Measurements from ENCODE around the gene FYB1. TPM values are rescaled to one million over a fixed set of nuclear protein-coding genes. Genes with fewer than 3 reads are reported as not detected.

The FYB1 gene, protein sequence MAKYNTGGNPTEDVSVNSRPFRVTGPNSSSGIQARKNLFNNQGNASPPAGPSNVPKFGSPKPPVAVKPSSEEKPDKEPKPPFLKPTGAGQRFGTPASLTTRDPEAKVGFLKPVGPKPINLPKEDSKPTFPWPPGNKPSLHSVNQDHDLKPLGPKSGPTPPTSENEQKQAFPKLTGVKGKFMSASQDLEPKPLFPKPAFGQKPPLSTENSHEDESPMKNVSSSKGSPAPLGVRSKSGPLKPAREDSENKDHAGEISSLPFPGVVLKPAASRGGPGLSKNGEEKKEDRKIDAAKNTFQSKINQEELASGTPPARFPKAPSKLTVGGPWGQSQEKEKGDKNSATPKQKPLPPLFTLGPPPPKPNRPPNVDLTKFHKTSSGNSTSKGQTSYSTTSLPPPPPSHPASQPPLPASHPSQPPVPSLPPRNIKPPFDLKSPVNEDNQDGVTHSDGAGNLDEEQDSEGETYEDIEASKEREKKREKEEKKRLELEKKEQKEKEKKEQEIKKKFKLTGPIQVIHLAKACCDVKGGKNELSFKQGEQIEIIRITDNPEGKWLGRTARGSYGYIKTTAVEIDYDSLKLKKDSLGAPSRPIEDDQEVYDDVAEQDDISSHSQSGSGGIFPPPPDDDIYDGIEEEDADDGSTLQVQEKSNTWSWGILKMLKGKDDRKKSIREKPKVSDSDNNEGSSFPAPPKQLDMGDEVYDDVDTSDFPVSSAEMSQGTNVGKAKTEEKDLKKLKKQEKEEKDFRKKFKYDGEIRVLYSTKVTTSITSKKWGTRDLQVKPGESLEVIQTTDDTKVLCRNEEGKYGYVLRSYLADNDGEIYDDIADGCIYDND
- total RNA-seq (71.8 TPM), polyA plus RNA-seq (52.9 TPM)
- long read RNA-seq, donor 1, partial matches to known transcripts, result 5 of 10 reads
- long read RNA-seq, donor 1, other reads (novel, unspliced or antisense), result 0 of 10 reads
- long read RNA-seq, donor 2, result 0 reads
- long read RNA-seq, donor 3, transcript FYB1-215 (7 exons, 869 nt), result major isoform, 22 of 118 reads
- long read RNA-seq, donor 3, partial matches to known transcripts, result 90 of 118 reads
- long read RNA-seq, donor 3, other reads (novel, unspliced or antisense), result 0 of 118 reads
- long read RNA-seq, donor 4, transcript FYB1-210 (17 exons, 2,578 nt), result minor isoform, 6 of 96 reads
- long read RNA-seq, donor 4, transcript FYB1-215 (7 exons, 869 nt), result major isoform, 9 of 96 reads
- long read RNA-seq, donor 4, partial matches to known transcripts, result 79 of 96 reads
- long read RNA-seq, donor 4, other reads (novel, unspliced or antisense), result 0 of 96 reads
- long read RNA-seq, donor 5, transcript FYB1-215 (7 exons, 869 nt), result major isoform, 20 of 167 reads
- long read RNA-seq, donor 5, partial matches to known transcripts, result 141 of 167 reads
- long read RNA-seq, donor 5, other reads (novel, unspliced or antisense), result 0 of 167 reads
- long read RNA-seq, donor 6, transcript FYB1-210 (17 exons, 2,578 nt), result minor isoform, 6 of 52 reads
- long read RNA-seq, donor 6, transcript FYB1-215 (7 exons, 869 nt), result major isoform, 26 of 52 reads
- long read RNA-seq, donor 6, partial matches to known transcripts, result 17 of 52 reads
- long read RNA-seq, donor 6, other reads (novel, unspliced or antisense), result 0 of 52 reads
- long read RNA-seq, donor 7, transcript FYB1-215 (7 exons, 869 nt), result minor isoform, 9 of 175 reads
- long read RNA-seq, donor 7, transcript FYB1-210 (17 exons, 2,578 nt), result major isoform, 15 of 175 reads
- long read RNA-seq, donor 7, partial matches to known transcripts, result 149 of 175 reads
- long read RNA-seq, donor 7, other reads (novel, unspliced or antisense), result 0 of 175 reads
- long read RNA-seq, donor 8, partial matches to known transcripts, result 46 of 51 reads
- long read RNA-seq, donor 8, other reads (novel, unspliced or antisense), result 0 of 51 reads
- long read RNA-seq, donor 9, transcript FYB1-215 (7 exons, 869 nt), result major isoform, 6 of 80 reads
- long read RNA-seq, donor 9, partial matches to known transcripts, result 70 of 80 reads
- long read RNA-seq, donor 9, other reads (novel, unspliced or antisense), result 0 of 80 reads
- long read RNA-seq, donor 10, partial matches to known transcripts, result 118 of 123 reads
- long read RNA-seq, donor 10, other reads (novel, unspliced or antisense), result 0 of 123 reads

DNA sequence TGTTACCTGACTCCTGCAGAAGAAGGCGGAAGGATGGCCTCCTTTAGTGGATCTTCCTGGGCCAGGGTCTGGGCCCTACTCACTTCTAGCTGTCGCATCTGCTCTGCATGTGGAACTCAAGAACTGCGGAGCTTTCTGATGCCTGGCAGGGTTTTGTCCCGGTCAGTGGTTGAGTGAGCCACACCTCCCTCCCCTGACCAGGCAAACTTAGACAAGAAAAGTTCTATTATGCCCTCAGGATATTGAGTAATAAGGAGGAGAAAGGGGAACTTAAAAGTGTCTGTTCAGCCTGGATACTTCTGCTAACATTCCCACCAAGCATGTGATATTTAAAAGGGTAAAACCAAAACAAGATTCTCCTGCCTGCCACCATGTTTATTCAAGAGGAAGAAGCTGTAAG, at the start of gene FYB1:
TSS of gene FYB1 (minus strand) at position 127 of the 400 bp plus-strand sequence. CDS start 16,603 bp downstream, outside the sequence.
- H3K27me3 ChIP-seq (ENCODE audit: control insufficient read depth in 2 of 2, insufficient read depth in 1 of 2, low read length in 1 of 2), result no peaks in the 10 kb centered on the region
- H3K36me3 ChIP-seq (ENCODE audit: control insufficient read depth in 2 of 2, insufficient read depth in 2 of 2, low read length in 1 of 2), result no peaks in the 10 kb centered on the region
- WGBS, result 85% methylated on average over 4 of the region's 4 CpGs
- DNase-seq (ENCODE audit: low read depth in 6 of 9, low spot score in 9 of 9), result peak in 1 of 9 donors; percentile 21
- peaks cover 18 to 52% of the 10 kb centered on the region in 2 donors for H3K4me1 ChIP-seq (ENCODE audit: control insufficient read depth in 2 of 2, insufficient read depth in 2 of 2, low read length in 2 of 2)
- peak within 1 kb of the TSS; percentile 0 to 61 for H3K27ac ChIP-seq (ENCODE audit: low read depth in 1 of 2, low read length in 1 of 2)
- H3K4me3 ChIP-seq (ENCODE audit: low read length in 2 of 2), result no peak within 1 kb of the TSS
- H3K9me3 ChIP-seq (ENCODE audit: control insufficient read depth in 2 of 2, insufficient read depth in 1 of 2, low read length in 1 of 2), result no peaks in the 10 kb centered on the region

DNA sequence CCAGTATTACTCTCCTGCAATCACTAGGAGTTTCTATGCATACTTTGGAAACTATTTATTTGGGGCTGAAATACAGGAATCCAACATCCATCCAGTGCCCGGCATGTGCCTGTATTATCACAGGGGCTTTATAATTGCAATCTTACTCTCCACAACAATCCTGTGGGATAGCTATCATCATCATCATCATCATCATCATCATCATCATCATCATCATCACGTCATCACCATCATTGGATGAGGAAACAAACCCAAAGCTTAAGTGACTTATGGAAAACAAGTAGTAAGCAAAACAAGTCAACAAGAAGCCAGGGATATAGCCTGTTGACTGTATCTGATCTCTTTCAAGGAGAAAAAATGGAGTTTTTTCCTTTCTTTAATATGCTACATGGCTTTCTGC, 47.8 kb upstream of the FYB1 start:
- Histone ChIP-seq H3K27me3 (ENCODE audit: control insufficient read depth in 2 of 2, insufficient read depth in 1 of 2, low read length in 1 of 2) (no peaks in the 10 kb centered on the region), H3K27ac (ENCODE audit: low read depth in 1 of 2, low read length in 1 of 2) (no peak overlapping the region), H3K4me1 (ENCODE audit: control insufficient read depth in 2 of 2, insufficient read depth in 2 of 2, low read length in 2 of 2) (peaks cover 5 to 7% of the 10 kb centered on the region in 2 donors), H3K9me3 (ENCODE audit: control insufficient read depth in 2 of 2, insufficient read depth in 1 of 2, low read length in 1 of 2) (no peaks in the 10 kb centered on the region), H3K36me3 (ENCODE audit: control insufficient read depth in 2 of 2, insufficient read depth in 2 of 2, low read length in 1 of 2) (no peaks in the 10 kb centered on the region), H3K4me3 (ENCODE audit: low read length in 2 of 2) (no peak overlapping the region)
- WGBS, result 95% methylated on average over 2 of the region's 2 CpGs
- DNase-seq (ENCODE audit: low read depth in 6 of 9, low spot score in 9 of 9), result no peak

DNA sequence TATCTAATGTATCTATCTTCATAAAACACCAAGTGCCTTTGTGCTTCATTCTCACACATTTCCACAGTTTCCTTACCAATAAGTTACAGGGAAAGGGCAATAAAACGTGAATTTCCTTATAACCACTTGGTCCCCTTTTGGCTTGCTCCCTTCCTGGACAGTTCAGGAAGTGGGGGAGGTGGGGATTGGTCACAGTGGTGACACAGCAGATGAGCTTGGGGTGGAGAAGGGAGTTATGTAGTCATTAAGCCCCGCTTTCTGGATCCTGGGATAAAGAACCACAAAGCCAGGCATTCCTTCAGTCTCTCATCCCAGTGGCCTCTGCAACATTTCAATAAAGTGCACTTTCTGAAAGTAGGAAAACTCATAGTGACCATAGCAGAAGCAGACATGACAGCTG, 47.1 kb upstream of the FYB1 start:
- Histone ChIP-seq H3K27me3 (ENCODE audit: control insufficient read depth in 2 of 2, insufficient read depth in 1 of 2, low read length in 1 of 2) (no peaks in the 10 kb centered on the region), H3K4me1 (ENCODE audit: control insufficient read depth in 2 of 2, insufficient read depth in 2 of 2, low read length in 2 of 2) (peaks cover 0 to under 1% of the 10 kb centered on the region in 2 donors), H3K4me3 (ENCODE audit: low read length in 2 of 2) (no peak overlapping the region), H3K36me3 (ENCODE audit: control insufficient read depth in 2 of 2, insufficient read depth in 2 of 2, low read length in 1 of 2) (no peaks in the 10 kb centered on the region), H3K9me3 (ENCODE audit: control insufficient read depth in 2 of 2, insufficient read depth in 1 of 2, low read length in 1 of 2) (no peaks in the 10 kb centered on the region), H3K27ac (ENCODE audit: low read depth in 1 of 2, low read length in 1 of 2) (no peak overlapping the region)
- 0% methylated on average over 2 of the region's 2 CpGs for WGBS
- no peak for DNase-seq (ENCODE audit: low read depth in 6 of 9, low spot score in 9 of 9)

DNA sequence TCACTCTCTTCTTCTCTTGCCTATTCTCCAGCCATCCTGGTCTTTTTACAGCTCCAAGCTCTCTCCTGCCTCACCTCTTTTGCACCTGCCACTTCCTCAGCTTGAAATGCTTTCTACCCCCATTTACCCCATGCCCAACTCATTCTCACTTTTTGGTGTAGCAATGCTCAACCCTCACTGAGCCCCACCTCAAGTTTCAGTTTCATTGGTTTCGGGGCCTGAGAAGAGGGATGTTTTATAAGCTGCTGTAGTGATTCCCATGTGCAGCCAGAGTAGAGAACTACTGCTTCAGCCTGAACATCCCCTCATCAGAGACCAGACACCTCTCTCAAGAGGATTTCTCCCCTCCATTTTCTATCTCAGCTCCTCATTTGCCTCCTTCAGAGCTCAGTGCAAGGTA, 45.2 kb upstream of the FYB1 start:
- Histone ChIP-seq H3K9me3 (ENCODE audit: control insufficient read depth in 2 of 2, insufficient read depth in 1 of 2, low read length in 1 of 2) (no peaks in the 10 kb centered on the region), H3K36me3 (ENCODE audit: control insufficient read depth in 2 of 2, insufficient read depth in 2 of 2, low read length in 1 of 2) (no peaks in the 10 kb centered on the region), H3K27me3 (ENCODE audit: control insufficient read depth in 2 of 2, insufficient read depth in 1 of 2, low read length in 1 of 2) (no peaks in the 10 kb centered on the region), H3K4me1 (ENCODE audit: control insufficient read depth in 2 of 2, insufficient read depth in 2 of 2, low read length in 2 of 2) (no peaks in the 10 kb centered on the region), H3K4me3 (ENCODE audit: low read length in 2 of 2) (no peak overlapping the region), H3K27ac (ENCODE audit: low read depth in 1 of 2, low read length in 1 of 2) (no peak overlapping the region)
- 98% methylated on average over 1 of the region's 1 CpG for WGBS
- no peak for DNase-seq (ENCODE audit: low read depth in 6 of 9, low spot score in 9 of 9)

DNA sequence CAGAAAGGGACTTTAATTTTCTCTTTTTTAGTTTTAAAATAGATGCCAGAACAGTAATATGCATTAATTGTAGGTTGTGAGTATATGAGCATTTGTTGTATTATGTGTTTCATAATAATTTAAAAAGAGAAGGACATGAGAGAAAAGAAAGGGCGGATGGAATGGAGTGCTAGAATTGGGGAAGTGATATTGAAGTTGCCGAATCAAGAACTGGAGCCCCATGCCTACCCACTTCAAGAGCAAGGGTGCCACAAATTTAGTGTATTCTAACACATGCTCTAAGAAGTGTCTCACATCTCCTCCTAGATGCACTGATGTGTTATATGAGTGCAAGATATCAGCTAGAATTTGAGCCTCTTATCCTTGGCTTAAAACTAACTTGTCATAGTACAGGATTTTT, 43.6 kb upstream of the FYB1 start:
- Histone ChIP-seq H3K36me3 (ENCODE audit: control insufficient read depth in 2 of 2, insufficient read depth in 2 of 2, low read length in 1 of 2) (no peaks in the 10 kb centered on the region), H3K4me3 (ENCODE audit: low read length in 2 of 2) (no peak overlapping the region), H3K9me3 (ENCODE audit: control insufficient read depth in 2 of 2, insufficient read depth in 1 of 2, low read length in 1 of 2) (no peaks in the 10 kb centered on the region), H3K4me1 (ENCODE audit: control insufficient read depth in 2 of 2, insufficient read depth in 2 of 2, low read length in 2 of 2) (no peaks in the 10 kb centered on the region), H3K27me3 (ENCODE audit: control insufficient read depth in 2 of 2, insufficient read depth in 1 of 2, low read length in 1 of 2) (no peaks in the 10 kb centered on the region), H3K27ac (ENCODE audit: low read depth in 1 of 2, low read length in 1 of 2) (no peak overlapping the region)
- WGBS, result 97% methylated on average over 2 of the region's 2 CpGs
- no peak for DNase-seq (ENCODE audit: low read depth in 6 of 9, low spot score in 9 of 9)

DNA sequence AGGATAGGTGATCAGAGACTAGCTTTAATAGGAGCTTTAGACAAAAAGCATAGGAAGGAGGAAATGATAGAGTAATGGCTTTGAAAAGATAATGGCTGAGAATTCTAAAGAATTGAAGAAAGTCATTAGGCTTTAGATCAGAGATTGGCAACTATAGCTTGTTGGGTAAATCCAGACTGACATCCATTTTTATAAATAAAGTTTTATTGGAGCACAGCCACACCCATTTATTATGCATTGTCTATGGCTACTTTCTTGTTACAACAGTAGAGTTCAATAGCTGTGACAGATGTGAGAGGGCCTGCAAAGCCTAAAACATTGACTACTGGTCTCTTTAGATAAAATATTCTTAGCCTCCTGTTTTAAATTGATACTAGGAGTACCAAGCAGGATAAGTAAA, 40.7 kb upstream of the FYB1 start:
- H3K4me1 ChIP-seq (ENCODE audit: control insufficient read depth in 2 of 2, insufficient read depth in 2 of 2, low read length in 2 of 2), result no peaks in the 10 kb centered on the region
- H3K27me3 ChIP-seq (ENCODE audit: control insufficient read depth in 2 of 2, insufficient read depth in 1 of 2, low read length in 1 of 2), result no peaks in the 10 kb centered on the region
- no peaks in the 10 kb centered on the region for H3K9me3 ChIP-seq (ENCODE audit: control insufficient read depth in 2 of 2, insufficient read depth in 1 of 2, low read length in 1 of 2)
- H3K4me3 ChIP-seq (ENCODE audit: low read length in 2 of 2), result no peak overlapping the region
- H3K27ac ChIP-seq (ENCODE audit: low read depth in 1 of 2, low read length in 1 of 2), result no peak overlapping the region
- no peak for DNase-seq (ENCODE audit: low read depth in 6 of 9, low spot score in 9 of 9)
- no peaks in the 10 kb centered on the region for H3K36me3 ChIP-seq (ENCODE audit: control insufficient read depth in 2 of 2, insufficient read depth in 2 of 2, low read length in 1 of 2)

DNA sequence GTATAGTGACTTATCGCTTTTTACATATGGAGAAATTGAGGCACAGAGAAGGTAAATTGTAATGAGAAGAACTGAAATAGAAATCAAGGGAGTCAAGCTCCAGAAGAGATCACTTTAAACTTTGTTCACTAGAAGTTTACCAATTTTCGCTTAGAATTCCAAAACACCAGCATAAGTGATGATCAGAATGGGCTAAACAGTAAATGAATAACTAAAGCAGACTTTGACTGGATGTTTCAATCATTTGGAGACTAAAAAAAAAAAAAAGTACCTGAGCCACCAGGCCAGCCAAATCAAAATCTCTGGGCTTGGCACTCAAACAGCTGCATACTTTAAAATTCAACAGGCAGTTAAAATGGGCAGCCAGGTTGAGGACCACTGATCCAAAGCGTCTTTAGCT, 38.2 kb upstream of the FYB1 start:
- H3K9me3 ChIP-seq (ENCODE audit: control insufficient read depth in 2 of 2, insufficient read depth in 1 of 2, low read length in 1 of 2), result no peaks in the 10 kb centered on the region
- no peaks in the 10 kb centered on the region for H3K36me3 ChIP-seq (ENCODE audit: control insufficient read depth in 2 of 2, insufficient read depth in 2 of 2, low read length in 1 of 2)
- no peak for DNase-seq (ENCODE audit: low read depth in 6 of 9, low spot score in 9 of 9)
- H3K27ac ChIP-seq (ENCODE audit: low read depth in 1 of 2, low read length in 1 of 2), result no peak overlapping the region
- H3K4me3 ChIP-seq (ENCODE audit: low read length in 2 of 2), result no peak overlapping the region
- H3K27me3 ChIP-seq (ENCODE audit: control insufficient read depth in 2 of 2, insufficient read depth in 1 of 2, low read length in 1 of 2), result no peaks in the 10 kb centered on the region
- WGBS, result 99% methylated on average over 3 of the region's 3 CpGs
- no peaks in the 10 kb centered on the region for H3K4me1 ChIP-seq (ENCODE audit: control insufficient read depth in 2 of 2, insufficient read depth in 2 of 2, low read length in 2 of 2)
